GM21447 (cell line): ENCODE data around the gene NR5A2.

Experiments
- ATAC-seq: cut with Tn5 transposase; IDR thresholded peaks from one replicate; pipeline ENCODE4 v1.9.1; 2021; ENCODE audit not compliant: unreplicated experiment

The NR5A2 gene

DNA sequence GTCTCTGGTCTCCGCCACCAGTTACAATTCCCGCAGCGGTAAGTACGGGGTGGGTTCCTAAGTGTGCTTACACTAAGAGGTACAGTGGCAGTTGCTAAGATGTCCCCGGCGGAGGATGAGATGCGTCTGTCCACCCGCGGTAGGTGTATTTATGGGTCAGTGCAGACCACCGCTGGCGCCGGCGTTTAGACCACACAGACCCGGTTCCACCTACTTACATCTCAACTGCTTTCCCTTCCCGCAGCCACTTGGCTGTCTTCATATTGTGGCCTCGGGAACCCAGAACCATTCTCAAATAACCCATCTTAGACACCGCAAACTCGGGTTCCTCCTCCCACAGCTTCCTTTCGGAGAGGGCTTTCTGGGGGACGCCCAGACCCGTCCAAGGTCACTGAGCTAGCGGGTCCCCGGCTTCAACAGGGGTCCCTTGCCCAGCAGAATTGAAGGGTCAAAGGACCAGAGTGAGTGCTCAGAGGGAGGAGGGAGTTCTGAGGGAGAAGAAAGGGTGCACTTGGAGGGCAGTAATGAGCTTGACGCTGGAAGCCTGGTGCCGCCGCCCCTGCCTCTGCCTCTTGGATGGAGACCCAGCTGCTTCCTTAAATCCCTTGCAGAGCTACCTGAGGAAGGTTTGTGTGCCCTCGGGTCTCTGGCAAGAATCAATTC, 8.6 kb downstream of the NR5A2 start:
- no peak for ATAC-seq

DNA sequence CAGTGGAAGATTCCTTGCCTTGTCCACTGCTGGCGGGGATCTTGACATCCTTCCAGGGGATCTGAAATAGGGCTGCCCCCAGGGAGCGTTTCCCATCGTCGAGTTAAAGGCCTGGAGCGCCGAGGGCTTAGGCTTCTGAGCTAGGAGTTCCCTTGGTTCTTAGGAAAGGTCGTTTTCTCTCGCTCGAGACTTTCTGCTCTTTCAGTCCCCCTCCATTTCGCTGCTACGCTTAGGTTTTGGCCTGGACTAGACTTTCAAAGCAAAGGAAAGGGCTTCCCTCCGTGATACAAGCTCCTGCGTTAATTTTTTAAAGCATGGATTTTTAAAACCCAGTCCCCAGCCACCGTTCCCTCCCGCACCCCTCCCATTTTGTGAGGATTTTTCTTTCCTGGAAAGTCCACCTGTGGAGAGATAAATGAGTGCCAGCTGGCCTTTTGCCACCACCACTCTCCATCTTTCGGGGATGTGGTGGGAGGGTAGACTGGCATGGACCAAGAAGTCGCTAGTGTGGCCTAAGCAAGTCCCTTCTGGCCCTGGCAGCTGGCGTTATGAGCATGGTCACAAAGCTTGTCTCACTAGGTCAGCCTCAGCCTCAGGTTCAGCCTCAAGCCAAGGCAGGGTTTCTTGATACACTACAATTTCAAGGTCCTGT, 9.2 kb downstream of the NR5A2 start:
- no peak for ATAC-seq

DNA sequence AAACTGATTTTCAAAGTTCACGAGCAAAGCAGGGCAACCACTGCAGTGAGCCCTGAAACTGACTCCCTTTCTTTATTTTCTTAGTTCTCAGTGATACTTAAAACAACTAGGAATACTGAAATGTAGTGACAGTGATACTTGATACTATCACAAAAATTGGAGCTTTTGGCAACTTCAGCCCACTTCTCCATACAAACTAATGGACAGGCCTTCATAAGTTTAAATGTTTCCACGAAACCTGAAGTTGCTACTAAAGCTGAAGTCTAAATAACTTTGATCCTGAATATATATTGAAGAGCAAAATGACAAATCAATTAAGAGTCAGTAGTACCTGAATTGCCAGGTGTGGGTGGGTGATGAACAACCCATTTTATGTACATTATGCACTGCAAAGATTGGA, 10.0 kb downstream of the NR5A2 start:
- ATAC-seq = no peak

DNA sequence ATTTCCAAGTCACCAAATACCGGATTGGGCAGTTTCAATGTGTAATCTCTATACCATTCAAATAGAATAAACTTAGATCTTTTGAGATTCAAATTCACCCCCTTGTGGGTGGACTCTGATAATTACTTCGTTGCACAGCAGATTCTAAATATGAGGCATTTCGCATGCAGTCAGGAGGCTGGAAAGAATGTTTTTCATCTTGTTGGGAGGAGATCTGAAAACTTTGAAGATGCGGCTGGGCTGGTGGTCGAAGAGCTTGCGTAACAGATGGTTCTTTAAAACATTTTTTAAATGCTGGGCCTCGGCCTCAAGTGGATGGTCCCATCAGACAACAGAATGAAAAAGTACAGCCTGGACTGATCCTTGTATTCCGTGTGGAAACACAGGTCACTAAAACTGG, 10.4 kb downstream of the NR5A2 start:
- ATAC-seq = no peak

DNA sequence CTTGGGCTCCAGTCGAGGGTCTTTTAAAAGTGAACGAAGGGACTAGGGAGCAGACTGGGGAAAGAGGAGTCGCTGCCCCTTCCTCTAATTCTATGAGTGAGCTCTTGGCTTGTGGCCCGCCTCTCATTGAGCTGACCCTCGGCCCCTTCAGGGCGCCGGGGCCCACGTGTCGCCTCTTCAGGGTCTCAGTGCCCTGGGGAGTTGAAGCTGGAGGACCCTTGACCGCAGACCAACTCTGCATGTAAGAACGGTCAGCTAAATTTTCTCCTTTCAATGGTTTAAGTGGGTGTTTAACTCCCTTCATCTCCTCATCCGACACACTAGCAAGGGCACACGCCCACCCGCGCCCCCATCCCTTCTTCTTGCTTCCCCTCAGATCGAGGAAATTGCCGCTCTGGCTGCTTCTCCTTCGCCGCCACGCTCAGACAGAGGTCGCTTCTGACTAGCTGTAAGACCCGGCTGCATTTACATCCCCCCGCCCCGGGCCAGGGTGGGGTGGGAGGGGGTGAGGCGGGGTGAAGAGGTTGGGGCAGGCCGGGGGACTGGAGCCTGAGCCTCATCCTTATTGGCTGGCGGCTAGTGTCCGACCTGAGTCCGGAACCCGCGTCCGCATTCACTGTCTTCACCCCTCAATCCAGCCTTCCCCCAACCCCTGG, 10.9 kb downstream of the NR5A2 start:
- no peak for ATAC-seq

DNA sequence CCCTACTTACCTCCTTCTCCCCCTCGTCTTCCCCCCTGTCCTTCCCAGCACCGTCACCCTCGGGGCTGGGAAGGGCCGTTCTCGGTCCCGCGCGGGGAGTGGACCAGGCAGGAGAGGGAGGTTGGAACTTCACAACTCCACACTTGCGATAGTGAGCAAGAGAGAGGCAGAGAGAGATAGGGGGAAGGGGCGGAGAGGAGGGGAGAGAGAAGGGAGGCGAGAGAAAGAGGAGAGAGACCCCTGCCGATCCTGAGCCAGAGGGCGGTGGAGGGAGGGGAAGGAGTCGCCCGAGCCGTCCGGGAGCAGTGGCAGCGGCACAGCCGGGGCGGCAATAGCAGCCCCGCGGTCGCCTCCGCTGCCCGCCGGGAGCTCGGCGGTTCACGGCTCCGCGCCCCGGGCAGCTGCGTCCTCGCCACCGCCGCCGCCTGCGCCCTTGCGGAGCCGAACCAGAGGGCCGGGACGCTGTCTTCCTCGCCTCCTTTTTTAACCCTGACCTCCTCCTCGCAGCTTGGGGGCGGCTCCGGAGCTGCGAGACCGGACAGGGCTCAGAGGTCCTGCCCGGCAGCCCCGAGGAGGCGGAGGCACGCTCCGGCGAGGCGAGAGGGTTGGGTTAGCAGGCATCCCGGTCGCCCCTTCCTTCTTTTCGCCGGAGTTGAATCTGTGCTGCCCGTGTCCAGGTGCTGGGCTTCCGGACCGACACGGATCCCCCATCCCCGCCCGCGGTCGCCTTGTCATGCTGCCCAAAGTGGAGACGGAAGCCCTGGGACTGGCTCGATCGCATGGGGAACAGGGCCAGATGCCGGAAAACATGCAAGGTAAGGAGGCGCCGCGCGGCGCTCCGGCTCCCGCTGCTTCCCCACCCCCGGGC, 11.7 kb downstream of the NR5A2 start:
- ATAC-seq = no peak

DNA sequence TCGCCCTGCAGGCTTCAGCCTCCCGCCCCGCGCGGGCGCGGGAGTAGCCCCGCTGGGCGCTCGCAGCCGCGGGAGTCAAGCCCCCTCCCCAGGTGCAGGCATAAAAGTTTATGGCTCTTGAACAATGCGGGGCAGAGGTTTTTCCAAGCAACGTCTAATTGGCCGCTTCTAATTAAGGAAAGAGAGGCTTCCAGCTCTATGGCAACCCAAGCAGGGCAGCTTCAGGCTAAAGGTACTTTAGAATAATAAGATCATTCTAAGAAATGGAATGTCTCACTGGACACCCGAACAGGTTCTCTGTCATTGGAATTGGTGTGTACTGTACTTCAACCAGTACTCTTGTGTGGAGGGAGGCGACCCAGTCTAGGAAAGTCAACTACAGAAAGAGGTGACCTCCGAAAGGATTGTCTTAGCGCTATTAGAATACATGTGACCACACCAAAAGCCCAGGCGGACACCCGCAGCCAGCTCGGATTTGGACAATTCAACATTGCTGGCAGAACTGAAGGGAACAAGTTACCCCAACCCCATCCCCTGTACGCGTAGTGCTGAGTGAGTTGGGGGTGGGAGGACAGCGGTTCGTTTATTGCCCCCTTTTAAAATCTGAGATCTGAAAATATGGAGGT, 12.5 kb downstream of the NR5A2 start:
- ATAC-seq = no peak

DNA sequence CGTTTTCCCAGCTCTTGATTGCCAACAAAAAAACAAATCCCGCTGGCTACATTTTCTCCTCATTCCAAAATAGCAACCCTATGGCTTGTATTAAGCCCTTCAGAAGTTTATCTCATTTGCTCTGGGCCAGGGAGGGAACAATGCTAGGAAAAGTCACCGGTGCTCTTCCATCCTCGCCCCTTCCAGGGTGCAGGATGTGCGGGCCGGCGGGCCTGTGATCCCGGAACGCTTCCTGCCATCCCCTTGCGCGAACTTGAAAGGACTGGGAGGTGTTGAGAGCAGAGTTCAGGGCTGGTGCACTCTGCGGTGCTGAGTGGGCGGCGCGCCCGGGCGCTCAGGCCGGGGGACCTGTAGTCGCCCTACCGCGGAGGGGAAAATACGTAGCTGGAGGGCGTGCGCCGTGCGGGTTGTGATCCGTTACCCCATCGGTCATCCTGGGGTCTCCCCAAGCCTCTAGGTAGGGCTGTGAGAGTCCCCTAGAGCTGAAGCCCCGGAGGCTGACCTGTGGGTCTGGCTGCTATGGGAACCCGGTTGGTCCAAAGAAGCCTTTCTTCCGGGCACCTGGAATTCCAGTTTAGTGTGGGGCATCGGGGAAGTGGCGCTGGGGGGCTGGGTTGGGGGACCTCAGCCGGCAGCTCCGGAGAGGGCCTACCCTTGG, 13.1 kb downstream of the NR5A2 start:
- no peak for ATAC-seq

DNA sequence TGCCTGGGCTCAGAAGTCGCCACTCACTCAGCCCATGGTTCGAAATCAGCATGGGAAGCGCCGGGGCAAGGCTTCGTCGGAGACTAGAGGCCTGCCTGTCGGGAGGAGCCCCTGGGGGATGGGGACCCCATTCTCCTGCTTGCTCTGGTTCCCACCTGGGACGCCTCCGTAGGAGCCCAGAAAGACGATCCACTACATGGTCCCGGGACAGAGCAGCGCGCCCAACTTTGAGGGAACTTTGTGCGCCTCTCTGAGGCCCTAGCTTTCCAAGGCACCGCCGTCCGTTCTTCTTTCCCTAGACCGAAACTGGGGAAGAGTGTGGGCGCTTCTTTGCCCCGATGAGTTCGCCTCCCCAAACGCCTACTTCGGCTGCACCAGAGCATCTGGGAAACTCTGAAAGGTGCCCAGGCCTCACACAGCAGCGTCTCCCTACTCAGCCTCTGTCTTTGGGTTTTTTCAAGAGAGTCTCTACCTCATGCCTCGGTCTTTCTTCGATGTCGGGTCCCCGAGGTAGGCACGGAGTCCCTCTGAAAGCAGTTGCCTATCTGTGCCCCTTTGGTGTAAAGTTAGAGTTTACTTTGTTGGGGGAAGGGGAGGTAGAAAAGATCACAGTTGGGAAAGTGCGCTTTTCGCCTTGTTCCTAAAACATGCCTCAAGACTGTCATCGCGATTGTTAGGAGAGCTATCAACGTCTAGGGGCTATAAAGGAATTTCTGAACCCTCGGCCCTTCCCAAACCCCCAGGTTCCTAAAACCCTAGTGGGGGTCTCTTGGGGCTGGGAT, 14.0 kb downstream of the NR5A2 start:
- ATAC-seq = no peak

DNA sequence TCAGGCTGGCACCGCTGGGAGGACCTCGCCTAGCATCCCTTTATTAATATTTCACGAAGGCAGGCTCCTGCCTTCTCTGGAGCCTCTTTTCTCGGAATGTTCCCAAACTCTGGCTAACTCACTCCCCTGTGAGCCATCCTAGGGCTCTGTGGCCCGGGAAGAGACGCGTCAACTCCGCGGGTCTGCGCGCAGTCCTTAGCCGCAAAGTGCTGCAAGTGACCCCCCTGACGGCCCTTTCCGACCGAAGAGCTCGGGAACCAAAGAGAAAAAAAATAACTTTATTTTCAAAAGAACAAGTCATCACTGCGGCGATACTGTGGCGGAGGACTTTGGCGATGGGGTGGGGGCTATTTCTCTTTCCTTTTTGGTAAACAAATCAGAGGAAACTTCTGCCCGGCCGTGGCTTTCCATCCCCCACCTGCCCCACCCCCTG, 14.6 kb downstream of the NR5A2 start:
- ATAC-seq = no peak

DNA sequence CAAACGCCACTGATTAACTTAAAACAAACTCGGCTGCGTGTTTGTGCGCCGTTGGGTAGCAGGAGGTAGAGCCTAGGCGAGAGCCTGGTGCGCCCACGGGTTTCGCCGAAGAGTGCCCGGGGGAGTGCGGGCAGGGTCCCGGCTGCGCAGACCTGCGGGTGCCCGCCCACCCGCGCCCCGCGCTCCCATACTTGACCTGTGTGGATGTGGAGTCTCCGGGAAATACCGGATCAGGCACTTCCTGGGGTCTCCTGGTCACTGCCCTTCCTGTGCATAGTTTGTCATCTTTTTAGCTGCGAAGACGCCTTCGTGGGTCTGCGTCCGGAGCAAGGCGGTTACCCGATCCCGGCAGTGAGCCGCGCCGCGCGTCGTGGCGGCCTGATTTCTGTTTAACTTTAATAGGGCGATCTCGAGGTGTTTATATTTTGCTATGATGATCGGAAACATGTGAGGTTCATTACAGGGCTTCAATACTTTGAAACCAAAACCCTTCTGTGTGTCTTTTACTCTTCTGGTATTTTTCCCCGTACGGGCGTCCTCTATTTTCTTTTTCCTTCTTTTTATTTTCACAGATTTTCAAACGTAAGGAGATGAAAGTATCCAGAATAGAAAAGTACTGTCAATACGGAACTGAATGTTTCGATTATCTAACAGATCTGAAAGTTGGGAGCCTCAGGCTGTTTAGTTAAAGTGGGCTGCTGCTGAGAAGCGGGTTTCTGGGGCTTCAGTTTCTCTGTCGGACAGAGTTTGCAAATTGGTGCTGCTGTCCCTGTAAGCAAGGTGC, 15.2 kb downstream of the NR5A2 start:
- no peak for ATAC-seq

DNA sequence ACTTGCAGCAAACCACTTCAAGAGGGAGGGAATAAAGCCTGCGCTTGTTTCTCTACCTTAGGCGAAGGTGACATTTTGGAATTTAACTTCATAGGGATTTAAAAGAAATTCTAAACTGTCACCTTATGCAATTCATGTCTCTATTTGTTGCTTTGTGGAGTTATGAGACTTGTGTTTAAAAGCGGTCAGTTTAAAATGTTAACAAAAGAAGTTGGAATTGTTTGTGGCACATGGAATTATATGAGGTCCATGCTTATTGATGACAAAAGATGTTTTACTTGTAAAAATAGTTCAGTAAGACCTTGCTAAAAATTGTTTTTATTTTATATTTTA, 15.8 kb downstream of the NR5A2 start:
- ATAC-seq = no peak

DNA sequence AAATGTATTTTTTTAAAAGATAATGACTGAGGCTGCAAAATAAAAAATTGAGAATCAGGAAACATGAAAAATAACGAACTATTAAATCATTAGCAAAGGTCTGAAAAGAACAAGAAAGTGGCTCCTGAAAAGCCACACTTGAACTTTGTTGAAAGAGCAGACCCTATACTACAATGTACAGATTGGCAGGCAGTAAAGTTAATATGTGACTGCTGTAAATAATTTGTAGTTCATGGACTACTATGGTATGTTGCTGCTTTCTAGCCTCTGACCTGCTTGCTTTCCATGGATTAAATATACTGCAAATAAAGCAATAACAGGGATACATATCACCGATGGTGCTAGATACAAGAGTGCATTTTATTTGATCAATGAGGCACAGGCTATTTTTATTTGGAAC, 18.6 kb downstream of the NR5A2 start:
- no peak for ATAC-seq

DNA sequence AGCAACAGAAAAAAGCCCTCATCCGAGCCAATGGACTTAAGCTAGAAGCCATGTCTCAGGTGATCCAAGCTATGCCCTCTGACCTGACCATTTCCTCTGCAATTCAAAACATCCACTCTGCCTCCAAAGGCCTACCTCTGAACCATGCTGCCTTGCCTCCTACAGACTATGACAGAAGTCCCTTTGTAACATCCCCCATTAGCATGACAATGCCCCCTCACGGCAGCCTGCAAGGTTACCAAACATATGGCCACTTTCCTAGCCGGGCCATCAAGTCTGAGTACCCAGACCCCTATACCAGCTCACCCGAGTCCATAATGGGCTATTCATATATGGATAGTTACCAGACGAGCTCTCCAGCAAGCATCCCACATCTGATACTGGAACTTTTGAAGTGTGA, 20.7 kb downstream of the NR5A2 start:
- ATAC-seq = no peak

DNA sequence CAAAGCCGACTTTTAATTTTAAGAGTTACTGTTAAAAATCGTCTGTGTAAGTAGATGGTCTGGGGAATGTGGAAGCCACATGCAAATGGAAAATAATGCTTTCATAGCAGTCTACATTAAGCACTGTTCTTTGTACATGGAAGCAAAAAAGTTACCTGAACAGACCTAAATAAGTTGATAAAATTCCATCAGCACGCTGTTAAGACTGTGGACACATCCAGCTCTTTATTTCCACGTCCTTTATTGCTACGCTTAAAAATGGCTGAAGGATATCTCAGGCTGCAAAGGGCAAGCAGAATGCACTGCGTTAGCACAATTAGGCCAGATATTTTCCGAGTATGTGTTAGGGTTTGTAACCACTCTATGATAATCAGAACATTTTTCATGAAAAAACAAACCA, 22.3 kb downstream of the NR5A2 start:
- ATAC-seq = no peak

DNA sequence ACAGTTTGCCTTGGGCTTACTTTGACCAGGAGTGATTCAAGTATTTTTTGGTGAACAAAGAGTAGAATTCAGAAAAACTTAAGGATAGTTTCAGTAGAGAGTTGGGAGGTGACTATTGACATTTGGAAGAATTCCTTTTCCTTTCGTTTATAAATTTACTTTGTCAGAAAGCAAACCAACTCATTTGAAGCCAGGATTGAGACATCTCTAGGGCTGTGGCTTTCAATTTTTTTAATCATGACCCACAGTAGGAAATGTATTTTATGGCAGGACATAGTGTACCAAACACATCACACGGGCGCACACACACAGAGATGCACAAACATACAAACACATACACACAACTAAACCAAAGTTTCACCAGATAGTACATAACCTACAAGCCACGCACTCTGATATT, 24.1 kb downstream of the NR5A2 start:
- no peak for ATAC-seq

DNA sequence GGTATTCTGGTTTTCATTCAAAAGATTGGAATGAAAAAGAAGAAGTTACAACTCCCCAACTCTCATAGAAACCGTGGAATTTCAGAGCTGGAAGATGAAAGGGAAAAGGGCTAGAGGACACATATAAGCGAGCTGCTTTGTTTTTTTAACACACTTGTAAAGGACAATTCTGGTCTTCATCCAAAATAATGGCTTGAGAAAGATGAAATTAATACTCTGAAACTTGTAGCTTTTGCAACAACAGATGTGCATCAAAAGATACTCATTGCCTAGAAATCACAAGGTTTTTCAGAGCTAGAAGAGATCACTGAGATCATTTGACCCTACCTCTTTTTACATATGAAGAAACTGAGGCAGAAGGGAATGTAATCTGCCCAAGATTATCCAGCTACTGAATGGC, 25.6 kb downstream of the NR5A2 start:
- ATAC-seq = no peak

DNA sequence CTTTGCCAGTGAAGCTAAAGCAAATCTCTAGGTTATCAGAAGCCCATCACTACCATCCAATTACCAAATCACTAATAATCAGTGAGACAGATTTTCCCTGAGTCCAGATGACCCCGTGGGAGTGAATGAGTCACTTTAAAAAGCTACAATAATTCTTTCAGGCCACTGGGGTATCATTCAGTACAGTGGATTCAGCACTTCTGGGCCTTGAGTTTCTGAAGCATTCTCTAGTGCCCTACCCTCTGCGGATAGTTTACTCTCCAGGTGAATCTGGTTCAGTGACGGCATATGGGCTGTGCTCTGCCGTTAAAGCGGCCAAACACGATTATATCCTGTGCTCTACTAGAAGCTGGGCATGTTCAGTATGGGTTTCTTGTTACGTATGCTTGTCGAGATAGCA, 26.1 kb downstream of the NR5A2 start:
- ATAC-seq = no peak

DNA sequence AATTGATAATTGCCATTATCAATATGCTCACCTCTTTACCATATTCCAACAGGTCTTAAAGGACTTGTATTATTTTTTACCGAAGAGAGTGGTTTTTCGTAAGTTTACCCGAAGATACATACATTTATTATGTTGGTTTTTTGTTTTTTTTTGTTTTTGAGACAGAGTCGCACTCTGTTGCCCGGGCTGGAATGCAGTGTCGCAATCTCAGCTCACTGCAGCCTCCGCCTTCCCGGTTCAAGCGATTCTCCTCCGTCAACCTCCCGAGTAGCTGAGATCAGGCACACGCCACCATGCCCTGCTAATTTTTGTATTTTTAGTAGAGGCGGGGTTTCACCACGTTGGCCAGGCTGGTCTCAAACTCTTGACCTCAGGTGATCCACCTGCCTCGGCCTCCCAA, 30.8 kb downstream of the NR5A2 start:
- ATAC-seq = no peak
